HEK293 (cell line): ENCODE measurements around the gene KCTD19.

Experiments used
- CTCF ChIA-PET: fragments of 350-600 bp; formaldehyde crosslinking; extraction: SDS; loops from one replicate; lab custom pipeline; 2021; ENCODE audit warnings: antibody characterized with exemption; lab: Yijun Ruan, JAX
- POLR2A ChIA-PET: fragments of 300-600 bp; formaldehyde crosslinking; extraction: SDS; loops from one replicate; lab custom pipeline; 2020; ENCODE audit warnings: antibody characterized with exemption, inconsistent platforms; lab: Yijun Ruan, JAX
- H3K27ac ChIP-seq: fragments of 200-500 bp; sonication (Bioruptor generic); 2 replicates; pipeline ENCODE4 v1.5.1; 2014; ENCODE audit warnings: low read depth, low read length, control low read depth, inconsistent platforms; ENCODE audit errors: extremely low read depth
- H3K36me3 ChIP-seq, 2 experiments: fragments of 200-500 bp in 1 of 2; sonication (Bioruptor generic) in 1 of 2; 1 replicate in 1 of 2; 2 replicates in 1 of 2; pipeline ENCODE4 v1.5.1; 2014 to 2017; ENCODE audit warnings: inconsistent platforms in 2 of 2, low read length in 2 of 2; ENCODE audit not compliant: control insufficient read depth in 2 of 2, insufficient read depth in 1 of 2
- H3K4me1 ChIP-seq: fragments of 200-500 bp; sonication (Bioruptor generic); 2 replicates; pipeline ENCODE4 v1.5.1; 2014; ENCODE audit warnings: mild to moderate bottlenecking, low read length, inconsistent platforms; ENCODE audit not compliant: control insufficient read depth, insufficient read depth
- H3K4me3 ChIP-seq: 2 replicates; pipeline ENCODE4 v1.5.1; 2011; ENCODE audit warnings: low read depth, mild to moderate bottlenecking, control low read depth, low read length, moderate library complexity
- H3K9me3 ChIP-seq: fragments of 200-500 bp; sonication (Bioruptor generic); 2 replicates; pipeline ENCODE4 v1.5.1; 2014; ENCODE audit warnings: low read depth, low read length, inconsistent platforms; ENCODE audit not compliant: control insufficient read depth, insufficient read depth
- HOXA7 ChIP-seq: sonication (generic); formaldehyde crosslinking; IDR thresholded peaks from 2 replicates; pipeline ENCODE4 v1.8.1; 2022; ENCODE audit warnings: missing genetic modification reagents, borderline replicate concordance
- OSR2 ChIP-seq: fragments of 450-650 bp; formaldehyde crosslinking; IDR thresholded peaks from 2 replicates; pipeline ENCODE4 v1.5.1; 2016; ENCODE audit warnings: missing biosample characterization, missing genetic modification characterization
- SP2 ChIP-seq: fragments of 450-650 bp; formaldehyde crosslinking; IDR thresholded peaks from 2 replicates; pipeline ENCODE4 v1.5.1; 2016; ENCODE audit warnings: missing biosample characterization, missing genetic modification characterization
- TRIM28 ChIP-seq: IDR thresholded peaks from 2 replicates; pipeline ENCODE4 v1.6.1; 2011; ENCODE audit warnings: low read length, control low read depth, borderline replicate concordance
- ZIC2 ChIP-seq: fragments of 450-650 bp; formaldehyde crosslinking; IDR thresholded peaks from 2 replicates; pipeline ENCODE4 v1.5.1; 2016; ENCODE audit warnings: missing biosample characterization, missing genetic modification characterization
- ZNF114 ChIP-seq: fragments of 450-650 bp; formaldehyde crosslinking; IDR thresholded peaks from 2 replicates; pipeline ENCODE4 v1.5.0; 2017; ENCODE audit warnings: missing biosample characterization, missing genetic modification characterization
- ZNF157 ChIP-seq: fragments of 450-650 bp; formaldehyde crosslinking; IDR thresholded peaks from 2 replicates; pipeline ENCODE4 v1.5.1; 2016; ENCODE audit warnings: missing biosample characterization, missing genetic modification characterization
- ZNF211 ChIP-seq: fragments of 450-650 bp; formaldehyde crosslinking; IDR thresholded peaks from 2 replicates; pipeline ENCODE4 v1.5.1; 2016; ENCODE audit warnings: low read depth, missing biosample characterization, missing genetic modification characterization
- ZNF248 ChIP-seq: fragments of 450-650 bp; formaldehyde crosslinking; IDR thresholded peaks from 2 replicates; pipeline ENCODE4 v1.5.1; 2017; ENCODE audit warnings: missing biosample characterization, missing genetic modification characterization
- ZNF433 ChIP-seq: fragments of 450-650 bp; formaldehyde crosslinking; IDR thresholded peaks from 2 replicates; pipeline ENCODE4 v1.5.1; 2016; ENCODE audit warnings: missing biosample characterization, missing genetic modification characterization, low read depth
- ZNF510 ChIP-seq: fragments of 450-650 bp; formaldehyde crosslinking; IDR thresholded peaks from 2 replicates; pipeline ENCODE4 v1.5.1; 2018; ENCODE audit warnings: mild to moderate bottlenecking, missing genetic modification characterization, missing biosample characterization; ENCODE audit not compliant: insufficient replicate concordance
- ZNF654 ChIP-seq: fragments of 450-650 bp; formaldehyde crosslinking; IDR thresholded peaks from 2 replicates; pipeline ENCODE4 v1.5.1; 2016; ENCODE audit warnings: low read depth, missing biosample characterization, missing genetic modification characterization
- ZNF658 ChIP-seq: fragments of 450-650 bp; formaldehyde crosslinking; IDR thresholded peaks from 2 replicates; pipeline ENCODE4; 2016; ENCODE audit warnings: missing biosample characterization, missing genetic modification characterization
- ZNF785 ChIP-seq: fragments of 450-650 bp; formaldehyde crosslinking; IDR thresholded peaks from 2 replicates; pipeline ENCODE4 v1.5.1; 2016; ENCODE audit warnings: missing biosample characterization, missing genetic modification characterization
- ZSCAN23 ChIP-seq: fragments of 450-650 bp; formaldehyde crosslinking; IDR thresholded peaks from 2 replicates; pipeline ENCODE4 v1.5.1; 2016; ENCODE audit warnings: missing biosample characterization, missing genetic modification characterization
- TF ChIP-seq, protein P1 (sequence below): fragments of 450-650 bp; formaldehyde crosslinking; optimal IDR thresholded peaks from 2 replicates; pipeline ENCODE3; 2016; ENCODE audit warnings: missing biosample characterization, mild to moderate bottlenecking, missing genetic modification characterization
- TF ChIP-seq, protein P2 (sequence below): fragments of 450-650 bp; formaldehyde crosslinking; IDR thresholded peaks from 2 replicates; pipeline ENCODE4 v1.5.1; 2017; ENCODE audit warnings: missing biosample characterization, mild to moderate bottlenecking, missing genetic modification characterization, moderate library complexity
- TF ChIP-seq, protein P3 (sequence below): sonication (generic); formaldehyde crosslinking; IDR thresholded peaks from 2 replicates; pipeline ENCODE4 v1.8.1; 2022; ENCODE audit warnings: mild to moderate bottlenecking, moderate library complexity, missing genetic modification reagents
- TF ChIP-seq, protein P4 (sequence below): fragments of 450-650 bp; formaldehyde crosslinking; IDR thresholded peaks from 2 replicates; pipeline ENCODE4 v1.5.1; 2016; ENCODE audit warnings: missing biosample characterization, missing genetic modification characterization

KCTD19 gene

DNA sequence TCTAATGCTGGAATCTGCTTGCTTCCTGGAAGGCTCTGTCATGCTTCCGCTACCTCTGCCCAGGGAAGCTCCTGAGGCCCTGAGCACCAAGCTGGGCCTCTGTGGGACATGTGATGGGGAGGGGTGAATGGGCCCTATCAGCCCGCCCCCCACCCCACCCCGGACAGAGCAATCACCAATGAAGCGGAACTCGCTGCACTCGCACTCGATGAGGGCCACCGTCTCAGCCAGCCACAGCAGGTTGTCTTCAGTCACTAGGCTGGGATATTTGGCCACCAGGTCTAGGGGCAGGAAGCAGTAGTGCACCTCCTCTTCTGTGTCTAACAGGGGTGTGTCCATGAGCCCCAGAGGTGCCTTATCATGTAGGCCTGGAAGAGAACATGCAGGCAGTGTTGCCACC is 23.6 kb downstream of the KCTD19 start:
- Histone ChIP-seq H3K27ac (no peak overlapping the region), H3K9me3 (no peaks in the 10 kb centered on the region), H3K4me1 (no peaks in the 10 kb centered on the region), H3K36me3 (no peaks in the 10 kb centered on the region), H3K4me3 (no peak overlapping the region)
- ChIA-PET POLR2A (no interaction called here), CTCF (interaction anchor here (1.1 kb wide), 1 partner anchor 19 kb away, joined by 3 read pairs; no protein-coding TSS in a partner anchor)
- TF ChIP-seq, protein P1, sequence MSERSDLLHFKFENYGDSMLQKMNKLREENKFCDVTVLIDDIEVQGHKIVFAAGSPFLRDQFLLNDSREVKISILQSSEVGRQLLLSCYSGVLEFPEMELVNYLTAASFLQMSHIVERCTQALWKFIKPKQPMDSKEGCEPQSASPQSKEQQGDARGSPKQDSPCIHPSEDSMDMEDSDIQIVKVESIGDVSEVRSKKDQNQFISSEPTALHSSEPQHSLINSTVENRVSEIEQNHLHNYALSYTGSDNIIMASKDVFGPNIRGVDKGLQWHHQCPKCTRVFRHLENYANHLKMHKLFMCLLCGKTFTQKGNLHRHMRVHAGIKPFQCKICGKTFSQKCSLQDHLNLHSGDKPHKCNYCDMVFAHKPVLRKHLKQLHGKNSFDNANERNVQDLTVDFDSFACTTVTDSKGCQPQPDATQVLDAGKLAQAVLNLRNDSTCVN = no peak
- TF ChIP-seq ZNF114 (tag by site-specific recombination) (no peak), ZIC2 (tag by site-specific recombination) (peak; percentile 81)

DNA sequence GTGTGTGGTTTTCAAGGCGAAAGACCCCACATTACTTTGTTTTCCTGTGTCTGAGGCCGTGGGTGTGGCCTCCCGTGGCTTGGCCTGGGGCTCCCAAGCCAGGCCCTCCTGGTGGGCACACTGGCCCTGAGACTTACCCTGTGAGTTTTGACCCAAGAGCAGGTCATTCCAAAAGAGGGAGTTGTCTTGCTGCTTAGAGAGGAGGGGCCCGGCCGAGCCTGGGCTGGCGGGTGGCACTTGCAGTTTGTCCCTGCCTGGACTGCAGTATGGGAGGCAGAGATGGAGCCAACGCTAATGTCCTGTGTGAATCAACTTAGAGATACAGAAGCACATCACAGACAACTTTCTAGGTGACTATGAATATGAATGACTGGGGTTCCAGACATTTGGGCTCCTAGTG is 24.5 kb downstream of the KCTD19 start:
- TF ChIP-seq ZNF510 = no peak
- TF ChIP-seq HOXA7 (CRISPR knock-in tag) = no peak
- no peak for TF ChIP-seq ZNF248 (tag by site-specific recombination)
- no peak for TF ChIP-seq ZNF654
- TF ChIP-seq ZNF433 = no peak
- no peak for TF ChIP-seq ZSCAN23 (tag by site-specific recombination)
- POLR2A ChIA-PET = no interaction called here

DNA sequence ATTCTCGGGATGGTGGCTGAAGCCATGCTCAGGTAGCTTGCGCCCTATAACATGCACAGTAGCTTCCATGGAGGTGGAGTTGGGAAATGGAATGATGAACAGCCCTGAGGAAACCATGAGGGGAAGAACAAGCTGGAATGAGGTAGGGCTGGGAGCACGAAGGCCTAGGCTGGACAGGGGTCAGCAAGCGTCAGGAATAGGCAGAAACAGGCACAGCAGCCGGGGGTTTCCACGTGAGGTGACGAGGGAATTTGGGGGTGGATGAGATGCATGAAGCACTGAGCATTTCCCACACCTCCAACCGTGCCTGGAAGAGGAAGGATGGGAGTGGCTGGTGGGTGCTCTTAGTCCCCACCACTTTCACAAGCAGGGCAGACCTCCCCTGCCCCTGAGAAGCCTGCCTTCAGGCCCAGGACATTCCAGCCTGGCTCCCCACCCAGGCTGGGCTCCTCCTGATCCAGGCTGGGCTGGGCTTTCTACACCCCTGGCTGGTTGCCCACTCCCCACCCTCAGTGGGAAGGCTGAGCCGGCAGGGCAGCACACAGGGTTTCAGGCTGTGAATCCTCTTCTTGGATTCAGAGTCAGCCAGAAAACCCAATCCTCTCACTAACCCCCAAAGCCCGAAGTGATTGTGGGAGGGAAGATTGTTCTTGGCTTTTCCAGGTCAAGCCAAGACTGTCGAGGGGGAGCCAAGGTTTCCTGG is 25.3 kb downstream of the KCTD19 start:
- Histone ChIP-seq H3K4me3 (no peak overlapping the region), H3K9me3 (no peaks in the 10 kb centered on the region), H3K27ac (no peak overlapping the region), H3K4me1 (no peaks in the 10 kb centered on the region), H3K36me3 (no peaks in the 10 kb centered on the region)
- ChIA-PET POLR2A (no interaction called here), CTCF (no interaction called here)
- TF ChIP-seq ZNF157 (no peak), ZNF785 (tag by site-specific recombination) (no peak), ZNF658 (tag by site-specific recombination) (no peak), OSR2 (tag by site-specific recombination) (no peak), SP2 (tag by site-specific recombination) (no peak), TRIM28 (no peak)
- TF ChIP-seq, protein P2, sequence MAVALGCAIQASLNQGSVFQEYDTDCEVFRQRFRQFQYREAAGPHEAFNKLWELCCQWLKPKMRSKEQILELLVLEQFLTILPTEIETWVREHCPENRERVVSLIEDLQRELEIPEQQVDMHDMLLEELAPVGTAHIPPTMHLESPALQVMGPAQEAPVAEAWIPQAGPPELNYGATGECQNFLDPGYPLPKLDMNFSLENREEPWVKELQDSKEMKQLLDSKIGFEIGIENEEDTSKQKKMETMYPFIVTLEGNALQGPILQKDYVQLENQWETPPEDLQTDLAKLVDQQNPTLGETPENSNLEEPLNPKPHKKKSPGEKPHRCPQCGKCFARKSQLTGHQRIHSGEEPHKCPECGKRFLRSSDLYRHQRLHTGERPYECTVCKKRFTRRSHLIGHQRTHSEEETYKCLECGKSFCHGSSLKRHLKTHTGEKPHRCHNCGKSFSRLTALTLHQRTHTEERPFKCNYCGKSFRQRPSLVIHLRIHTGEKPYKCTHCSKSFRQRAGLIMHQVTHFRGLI (tag by site-specific recombination) = peak; percentile 87
- TF ChIP-seq, all 188 proteins: peak for 1

More for the DNA sequence above, 24.5 kb downstream of the KCTD19 start:
- Histone ChIP-seq H3K27ac (no peak overlapping the region), H3K36me3 (no peaks in the 10 kb centered on the region), H3K4me1 (no peaks in the 10 kb centered on the region), H3K9me3 (no peaks in the 10 kb centered on the region), H3K4me3 (no peak overlapping the region)
- CTCF ChIA-PET = interaction anchor here (0.6 to 1.1 kb wide), 2 partner anchors 13 to 18 kb away, joined by 3 to 4 read pairs; no protein-coding TSS in a partner anchor

DNA sequence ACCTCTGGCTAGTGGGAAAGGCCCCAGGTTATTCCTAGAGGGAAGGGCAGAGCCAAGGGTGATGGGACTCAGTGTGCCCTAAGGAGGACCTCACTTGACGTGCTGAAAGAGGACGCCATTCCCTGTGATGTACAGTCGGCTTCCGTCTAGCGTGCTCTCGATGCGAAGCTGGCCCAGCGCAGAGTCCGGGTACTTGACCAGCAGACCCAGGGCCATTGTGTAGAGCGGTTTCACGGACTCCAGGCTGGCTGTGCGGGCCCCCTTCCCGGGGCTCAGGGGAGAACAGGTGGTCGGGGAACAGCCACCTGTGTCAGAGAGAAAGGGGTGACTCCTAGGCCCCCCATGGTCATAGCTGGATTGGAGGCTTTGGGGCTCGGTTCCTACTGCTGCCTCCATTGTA is 27.3 kb downstream of the KCTD19 start:
- Histone ChIP-seq H3K36me3 (no peaks in the 10 kb centered on the region), H3K27ac (no peak overlapping the region), H3K4me3 (no peak overlapping the region), H3K4me1 (no peaks in the 10 kb centered on the region), H3K9me3 (no peaks in the 10 kb centered on the region)
- CTCF ChIA-PET = no interaction called here
- POLR2A ChIA-PET = no interaction called here
- TF ChIP-seq ZNF658 (tag by site-specific recombination) (no peak), ZNF211 (no peak)
- TF ChIP-seq, protein P2 (tag by site-specific recombination) = no peak
- TF ChIP-seq, protein P3, sequence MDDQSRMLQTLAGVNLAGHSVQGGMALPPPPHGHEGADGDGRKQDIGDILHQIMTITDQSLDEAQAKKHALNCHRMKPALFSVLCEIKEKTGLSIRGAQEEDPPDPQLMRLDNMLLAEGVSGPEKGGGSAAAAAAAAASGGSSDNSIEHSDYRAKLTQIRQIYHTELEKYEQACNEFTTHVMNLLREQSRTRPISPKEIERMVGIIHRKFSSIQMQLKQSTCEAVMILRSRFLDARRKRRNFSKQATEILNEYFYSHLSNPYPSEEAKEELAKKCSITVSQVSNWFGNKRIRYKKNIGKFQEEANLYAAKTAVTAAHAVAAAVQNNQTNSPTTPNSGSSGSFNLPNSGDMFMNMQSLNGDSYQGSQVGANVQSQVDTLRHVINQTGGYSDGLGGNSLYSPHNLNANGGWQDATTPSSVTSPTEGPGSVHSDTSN (CRISPR knock-in tag) = no peak
- TF ChIP-seq, protein P4, sequence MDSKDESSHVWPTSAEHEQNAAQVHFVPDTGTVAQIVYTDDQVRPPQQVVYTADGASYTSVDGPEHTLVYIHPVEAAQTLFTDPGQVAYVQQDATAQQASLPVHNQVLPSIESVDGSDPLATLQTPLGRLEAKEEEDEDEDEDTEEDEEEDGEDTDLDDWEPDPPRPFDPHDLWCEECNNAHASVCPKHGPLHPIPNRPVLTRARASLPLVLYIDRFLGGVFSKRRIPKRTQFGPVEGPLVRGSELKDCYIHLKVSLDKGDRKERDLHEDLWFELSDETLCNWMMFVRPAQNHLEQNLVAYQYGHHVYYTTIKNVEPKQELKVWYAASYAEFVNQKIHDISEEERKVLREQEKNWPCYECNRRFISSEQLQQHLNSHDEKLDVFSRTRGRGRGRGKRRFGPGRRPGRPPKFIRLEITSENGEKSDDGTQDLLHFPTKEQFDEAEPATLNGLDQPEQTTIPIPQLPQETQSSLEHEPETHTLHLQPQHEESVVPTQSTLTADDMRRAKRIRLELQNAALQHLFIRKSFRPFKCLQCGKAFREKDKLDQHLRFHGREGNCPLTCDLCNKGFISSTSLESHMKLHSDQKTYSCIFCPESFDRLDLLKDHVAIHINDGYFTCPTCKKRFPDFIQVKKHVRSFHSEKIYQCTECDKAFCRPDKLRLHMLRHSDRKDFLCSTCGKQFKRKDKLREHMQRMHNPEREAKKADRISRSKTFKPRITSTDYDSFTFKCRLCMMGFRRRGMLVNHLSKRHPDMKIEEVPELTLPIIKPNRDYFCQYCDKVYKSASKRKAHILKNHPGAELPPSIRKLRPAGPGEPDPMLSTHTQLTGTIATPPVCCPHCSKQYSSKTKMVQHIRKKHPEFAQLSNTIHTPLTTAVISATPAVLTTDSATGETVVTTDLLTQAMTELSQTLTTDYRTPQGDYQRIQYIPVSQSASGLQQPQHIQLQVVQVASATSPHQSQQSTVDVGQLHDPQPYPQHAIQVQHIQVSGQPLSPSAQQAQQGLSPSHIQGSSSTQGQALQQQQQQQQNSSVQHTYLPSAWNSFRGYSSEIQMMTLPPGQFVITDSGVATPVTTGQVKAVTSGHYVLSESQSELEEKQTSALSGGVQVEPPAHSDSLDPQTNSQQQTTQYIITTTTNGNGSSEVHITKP (tag by site-specific recombination) = no peak
